GM20431 (cell line): ENCODE data around the gene EXOC2.

Experiments used
- in situ Hi-C: fragments of 300-500 bp; cut with MseI, MboI; formaldehyde crosslinking; loops from one replicate; pipeline ENCODE4 v1.15.0; 2020; ENCODE audit warnings: low sequenced_read_pairs; ENCODE audit not compliant: unreplicated experiment

EXOC2 gene

GRCh38 chr6:551829-552350, 141.0 kb downstream of the EXOC2 start:
- in situ Hi-C loops: no loop called here

- in situ Hi-C loops: no loop called here
Measured at GRCh38 chr6:551405-551804, 141.5 kb downstream of the EXOC2 start.

- in situ Hi-C loops: no loop called here
Measured at GRCh38 chr6:549906-550305, 143.0 kb downstream of the EXOC2 start.

DNA sequence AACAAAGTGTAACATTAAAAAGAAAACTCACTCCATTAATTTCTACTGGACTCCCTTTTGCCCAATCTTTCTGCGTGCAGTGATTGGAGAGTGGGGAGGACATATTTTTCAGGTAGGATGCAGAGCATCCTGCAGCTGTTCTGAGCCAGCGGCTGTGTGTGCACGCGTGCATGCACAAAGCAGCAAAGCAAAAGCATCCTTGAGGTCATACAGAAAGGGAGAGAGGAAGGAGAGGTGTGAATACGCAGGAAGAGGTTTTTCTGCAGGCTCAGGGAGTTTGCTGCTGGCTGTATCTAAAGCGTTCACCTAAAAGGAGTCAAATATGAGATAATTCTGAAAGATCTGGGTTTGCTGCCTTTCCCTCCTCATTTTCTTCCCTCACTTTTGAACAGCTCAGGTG, 144.4 kb downstream of the EXOC2 start:
- in situ Hi-C loops: no loop called here

DNA sequence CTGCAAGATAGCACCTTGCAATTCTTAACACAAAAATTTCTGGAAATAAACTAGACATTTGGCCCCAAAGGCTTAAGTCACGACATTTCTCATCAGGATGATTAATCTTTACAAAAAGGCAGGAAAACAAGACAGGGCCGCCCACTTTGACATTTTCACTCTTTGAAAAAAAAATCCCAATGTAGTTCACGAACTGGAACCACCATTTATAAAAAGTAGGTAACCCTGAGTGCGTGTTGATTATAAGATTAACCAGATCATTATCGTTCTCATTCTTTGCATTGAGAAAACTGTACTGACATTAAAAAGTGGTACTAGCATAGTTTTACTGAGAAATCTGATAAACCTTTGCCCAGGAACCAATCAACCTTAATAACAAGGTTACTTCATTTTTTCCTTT, 144.8 kb downstream of the EXOC2 start:
- in situ Hi-C loops: no loop called here

GRCh38 chr6:540490-540889, 152.4 kb downstream of the EXOC2 start:
- in situ Hi-C loops: no loop called here

DNA sequence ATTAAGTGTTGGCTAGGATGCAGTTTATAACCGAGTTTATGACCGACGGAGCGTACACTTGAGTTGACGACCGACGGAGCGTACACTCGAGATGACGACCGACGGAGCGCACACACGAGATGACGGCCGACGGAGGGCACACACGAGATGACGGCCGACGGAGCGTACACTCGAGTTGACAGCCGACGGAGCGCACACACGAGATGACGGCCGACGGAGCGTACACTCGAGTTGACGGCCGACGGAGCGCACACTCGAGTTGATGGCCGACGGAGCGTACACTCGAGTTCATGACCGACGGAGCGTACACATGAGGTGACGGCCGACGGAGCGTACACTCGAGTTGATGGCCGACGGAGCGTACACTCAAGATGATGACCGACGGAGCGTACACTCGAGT, 155.8 kb downstream of the EXOC2 start:
- in situ Hi-C loops: no loop called here

GRCh38 chr6:530425-530824, 162.5 kb downstream of the EXOC2 start:
- in situ Hi-C loops: no loop called here

- in situ Hi-C loops: no loop called here
Measured at GRCh38 chr6:528989-529388, 163.9 kb downstream of the EXOC2 start.

DNA sequence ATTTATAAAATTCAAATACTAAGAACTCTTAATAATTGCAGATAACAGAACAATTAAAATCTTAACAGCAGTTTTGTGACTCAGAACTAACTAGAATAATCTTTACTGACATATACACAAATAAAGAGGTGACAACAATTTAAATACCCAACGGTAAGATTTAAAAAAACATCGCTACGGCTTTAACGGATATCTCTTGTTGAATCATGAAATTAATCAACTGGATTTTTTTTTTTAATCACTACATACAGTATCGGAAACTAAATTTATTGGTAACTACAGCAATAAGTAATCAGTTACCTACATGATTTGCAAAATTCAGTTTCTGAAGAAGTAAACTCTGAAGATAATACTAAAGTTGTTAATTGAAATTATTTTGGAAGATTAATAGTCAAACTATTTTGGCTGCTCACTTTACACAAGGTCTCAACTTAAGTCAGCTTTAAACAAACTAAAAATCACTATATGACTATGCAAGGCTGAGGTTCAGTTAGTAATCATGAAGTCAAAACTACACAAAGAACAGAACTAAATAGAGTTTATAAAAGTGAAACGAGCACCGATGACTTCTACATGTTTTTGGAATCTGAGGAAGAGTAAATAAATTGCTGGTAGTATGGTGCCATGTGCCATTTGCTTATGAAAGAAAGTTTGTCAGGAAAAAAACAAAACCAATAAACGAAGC, 164.8 kb downstream of the EXOC2 start:
- in situ Hi-C loops: no loop called here

- in situ Hi-C loops: no loop called here
Measured at GRCh38 chr6:524803-525202, 168.1 kb downstream of the EXOC2 start.

DNA sequence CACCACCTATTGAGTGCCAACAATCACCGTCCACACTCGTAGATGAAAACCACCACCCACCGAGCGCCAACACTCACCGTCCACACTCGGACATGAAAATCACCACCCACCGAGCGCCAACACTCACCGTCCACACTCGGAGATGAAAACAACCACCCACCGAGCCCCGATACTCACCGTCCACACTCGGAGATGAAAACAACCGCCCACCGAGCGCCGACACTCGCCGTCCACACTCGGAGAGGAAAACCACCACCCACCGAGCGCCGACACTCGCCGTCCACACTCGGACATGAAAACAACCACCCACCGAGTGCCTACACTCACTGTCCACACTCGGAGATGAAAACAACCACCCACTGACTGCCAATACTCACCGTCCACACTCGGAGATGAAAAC, 172.1 kb downstream of the EXOC2 start:
- in situ Hi-C loops: no loop called here

DNA sequence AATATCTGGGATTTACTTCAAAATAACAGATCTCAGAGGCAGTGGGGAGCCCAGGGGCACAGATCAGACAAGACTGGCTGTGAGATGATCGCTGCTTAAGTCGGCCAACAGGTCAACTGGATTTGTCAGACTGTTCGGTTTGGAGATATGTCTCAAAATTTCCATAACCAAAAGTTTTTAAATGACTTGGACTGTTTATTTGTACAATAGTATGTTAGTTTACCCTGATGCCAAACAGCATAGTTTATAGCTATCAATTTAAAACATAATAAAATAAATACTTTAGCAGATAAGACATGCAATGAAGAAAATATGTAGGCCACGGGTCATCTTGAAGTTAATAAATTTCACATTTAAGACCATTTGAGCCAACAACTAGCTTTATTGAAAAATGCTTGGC, 174.7 kb downstream of the EXOC2 start:
- in situ Hi-C loops: no loop called here

DNA sequence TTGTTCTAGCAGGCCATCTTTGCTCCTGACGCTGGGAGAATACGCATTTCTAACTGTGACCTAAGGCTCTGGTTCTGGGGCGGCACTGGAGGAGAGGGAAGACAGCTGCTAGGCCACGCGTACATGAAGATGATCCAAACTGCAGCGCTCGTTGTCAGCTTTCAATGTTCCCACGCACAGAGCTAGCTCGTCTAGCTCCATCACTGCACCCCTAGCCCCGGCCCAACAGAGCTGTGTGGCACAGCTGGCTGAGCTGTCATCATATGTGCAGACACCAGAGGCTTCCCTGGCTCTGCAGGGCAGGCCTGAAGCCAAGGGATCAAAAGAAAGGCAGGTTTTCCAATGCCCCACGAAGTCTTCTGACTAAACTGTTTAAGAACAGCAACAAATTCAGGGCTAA, 176.7 kb downstream of the EXOC2 start:
- in situ Hi-C loops: no loop called here

GRCh38 chr6:515267-515666, 177.7 kb downstream of the EXOC2 start:
- in situ Hi-C loops: no loop called here

DNA sequence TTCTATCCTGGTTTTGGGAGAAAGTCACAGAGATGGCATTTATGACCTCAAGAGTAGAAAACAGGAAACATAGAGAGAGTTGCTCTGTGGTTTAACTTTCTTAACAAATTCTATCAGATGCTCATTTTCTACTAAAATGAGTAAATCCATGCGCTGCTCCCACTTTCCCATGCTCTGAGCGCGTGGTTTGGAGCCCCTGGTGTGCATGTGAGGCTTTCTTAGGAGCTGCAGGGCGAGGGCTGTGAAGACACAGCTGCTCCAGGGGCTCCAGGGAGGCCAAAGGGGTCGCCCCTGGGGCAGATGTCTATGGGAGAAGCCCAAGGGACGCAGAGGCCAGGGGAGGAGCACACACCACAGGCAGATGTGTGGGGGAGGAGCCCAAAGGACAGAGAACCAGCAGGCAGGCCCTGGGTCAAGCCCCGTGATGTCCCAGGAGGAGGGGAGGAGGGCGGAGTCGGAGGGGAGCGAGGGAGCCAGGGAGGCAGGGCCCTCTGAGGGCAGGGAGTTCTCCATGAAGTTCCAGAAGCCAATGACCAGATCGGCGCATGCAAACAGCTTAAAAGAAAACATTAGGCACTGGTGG, 178.5 kb downstream of the EXOC2 start:
- in situ Hi-C loops: no loop called here

DNA sequence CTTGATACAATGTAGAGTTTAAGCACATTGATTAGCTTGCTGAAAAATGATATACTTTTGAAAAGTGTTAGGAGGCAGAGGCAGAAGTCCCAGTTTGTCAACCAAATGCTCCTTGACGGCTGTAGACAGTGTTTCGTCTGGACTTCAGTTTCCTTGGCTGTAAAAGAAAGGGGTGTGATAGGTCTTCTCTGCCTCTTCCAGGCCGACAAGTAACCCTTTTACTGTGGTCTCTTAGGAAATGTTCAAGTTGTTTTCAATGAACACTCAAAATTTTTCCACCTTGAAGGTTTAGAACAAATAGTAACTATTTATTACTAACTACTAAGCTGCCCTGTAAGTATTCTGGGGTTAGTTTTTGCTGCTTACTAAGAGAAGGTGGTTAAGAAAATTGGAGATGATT, 179.0 kb downstream of the EXOC2 start:
- in situ Hi-C loops: no loop called here

- in situ Hi-C loops: no loop called here
Measured at GRCh38 chr6:513058-513457, 179.9 kb downstream of the EXOC2 start.

GRCh38 chr6:511488-512137, 181.3 kb downstream of the EXOC2 start:
- in situ Hi-C loops: no loop called here

DNA sequence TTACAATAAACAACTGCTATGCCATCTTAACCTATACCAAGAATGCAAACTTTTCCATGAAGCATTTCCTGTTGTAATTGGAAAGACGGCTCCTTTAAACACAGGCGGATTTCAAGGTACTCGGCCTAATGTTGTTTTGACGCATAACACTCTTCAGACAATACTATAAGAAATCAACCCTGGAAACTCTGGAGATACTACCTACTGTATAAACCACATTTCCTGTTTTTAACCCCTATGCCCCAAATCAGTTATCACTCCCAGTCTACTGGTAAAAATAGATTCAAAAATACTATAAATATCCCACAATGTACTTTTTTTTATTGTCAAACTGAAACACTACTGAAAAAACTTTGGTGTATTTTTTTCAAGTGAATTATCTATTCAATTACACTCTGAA, 183.3 kb downstream of the EXOC2 start:
- in situ Hi-C loops: loop anchor here (10.0 kb wide), 1 partner anchor 95 kb away; no protein-coding TSS in a partner anchor

DNA sequence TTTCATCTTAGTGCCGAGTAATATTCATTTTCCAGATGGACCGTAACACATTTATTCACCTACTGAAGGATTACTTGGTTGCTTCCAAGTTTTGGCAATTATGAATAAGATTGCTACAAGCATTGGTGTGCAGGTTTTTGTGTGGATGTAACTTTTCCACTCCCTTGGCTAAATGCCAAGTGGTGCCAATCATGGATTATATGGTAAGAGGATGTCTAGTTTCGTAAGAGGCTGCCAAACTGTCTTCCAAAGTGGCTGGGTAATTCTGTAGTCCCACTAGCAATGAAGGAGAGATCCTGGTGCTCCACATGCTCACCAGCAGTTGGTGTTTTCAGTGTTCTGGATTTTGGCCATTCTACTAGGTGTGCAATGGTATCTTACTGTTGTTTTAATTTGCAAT, 184.3 kb downstream of the EXOC2 start:
- in situ Hi-C loops: loop anchor here (10.0 kb wide), 1 partner anchor 94 kb away; no protein-coding TSS in a partner anchor
